SK-N-SH treated with all-trans-retinoic acid at 6 μM for 48 hours (cell line): ENCODE measurements around the gene CTBP1.

Experiments
- GLIS3 ChIP-seq: fragments of 250-450 bp; sonication (Bioruptor Pico); IDR thresholded peaks from 2 replicates; pipeline ENCODE4 v1.5.0; 2020; ENCODE audit warnings: mild to moderate bottlenecking, moderate library complexity
- ZC3H10 ChIP-seq: fragments of 250-450 bp; sonication (Bioruptor Pico); IDR thresholded peaks from 2 replicates; pipeline ENCODE4 v1.5.1; 2021; ENCODE audit warnings: mild to moderate bottlenecking, moderate library complexity

DNA sequence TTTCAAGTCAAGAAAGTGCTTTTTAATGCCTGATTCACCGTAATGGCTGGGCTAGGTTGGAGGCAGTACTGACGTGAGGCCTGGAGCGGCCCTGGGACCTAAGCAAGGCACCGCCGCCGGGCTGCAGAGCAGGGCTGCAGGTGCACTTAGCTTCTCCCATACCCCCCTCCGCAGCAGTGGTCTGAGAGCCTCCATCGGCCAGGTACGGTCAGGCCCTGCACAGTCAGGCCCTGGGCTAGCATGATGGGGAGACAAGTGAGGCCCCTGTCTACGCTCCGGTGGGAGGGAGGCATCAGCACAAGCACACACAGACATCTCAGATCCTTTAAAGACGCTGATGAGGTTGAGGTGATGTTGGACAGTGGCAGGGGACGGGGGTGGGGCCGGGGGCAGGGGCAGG, 45.5 kb upstream of the CTBP1 start:
- TF ChIP-seq GLIS3 (CRISPR knock-in tag) = no peak
- no peak for TF ChIP-seq ZC3H10 (CRISPR knock-in tag)
